Retinal pigment epithelial cell (primary cell): ENCODE data around the gene CTDSPL.

Source experiments
- DNase-seq: peaks from one replicate; pipeline ENCODE4 v3.0.0-alpha.2; 2010; ENCODE audit warnings: low read depth
- H3K4me3 ChIP-seq: 2 replicates; pipeline ENCODE4 v1.5.1; 2011; ENCODE audit warnings: mild to moderate bottlenecking, low read length, control low read depth, moderate library complexity
- CTCF ChIP-seq: conservative IDR thresholded peaks from 2 replicates; pipeline ENCODE4 v1.5.1; 2011; ENCODE audit warnings: low read depth, low read length, control low read depth, inconsistent platforms

The CTDSPL gene

GRCh38 chr3:37990527-37990926 lies 128.8 kb downstream of the CTDSPL start, which contains the start of gene VILL:
Gene VILL, plus strand, starts transcription at chr3:37990786. Its CDS starts 2,887 bp downstream, at chr3:37993673.
- H3K4me3 ChIP-seq = no peak within 1 kb of the TSS
- peak; percentile 1 for TF ChIP-seq CTCF
- no peak for DNase-seq

GRCh38 chr3:37991109-37991508 lies 129.4 kb downstream of the CTDSPL start:
- DNase-seq = no peak
- no peak for TF ChIP-seq CTCF
- H3K4me3 ChIP-seq = no peak overlapping the region

DNA sequence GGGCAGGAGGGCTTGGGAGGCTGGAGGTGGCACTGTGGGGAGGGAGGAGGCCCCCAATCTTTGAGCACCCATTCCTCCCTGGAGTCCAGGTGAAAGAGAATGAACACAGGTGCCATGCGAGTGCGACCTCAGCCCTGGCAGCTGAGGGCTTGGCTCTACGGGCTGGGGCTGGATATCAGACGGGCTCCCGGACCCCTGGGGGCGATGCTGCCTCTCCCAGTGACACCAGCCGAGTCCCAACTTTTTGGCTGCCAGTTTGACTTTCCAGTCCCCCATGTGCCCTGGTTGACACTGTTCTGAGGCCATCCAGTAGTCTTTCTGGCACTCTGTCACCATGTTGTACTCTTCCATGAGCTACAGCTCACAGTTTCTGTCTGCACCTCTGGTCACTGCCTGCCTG lies 130.1 kb downstream of the CTDSPL start:
- no peak for DNase-seq
- no peak overlapping the region for H3K4me3 ChIP-seq
- no peak for TF ChIP-seq CTCF

GRCh38 chr3:37992271-37993066 lies 130.8 kb downstream of the CTDSPL start:
- TF ChIP-seq CTCF = no peak
- DNase-seq = no peak
- H3K4me3 ChIP-seq = no peak overlapping the region

- no peak for TF ChIP-seq CTCF
- no peak for DNase-seq
- H3K4me3 ChIP-seq = no peak overlapping the region
Measured at GRCh38 chr3:37993067-37993455, 131.4 kb downstream of the CTDSPL start.

DNA sequence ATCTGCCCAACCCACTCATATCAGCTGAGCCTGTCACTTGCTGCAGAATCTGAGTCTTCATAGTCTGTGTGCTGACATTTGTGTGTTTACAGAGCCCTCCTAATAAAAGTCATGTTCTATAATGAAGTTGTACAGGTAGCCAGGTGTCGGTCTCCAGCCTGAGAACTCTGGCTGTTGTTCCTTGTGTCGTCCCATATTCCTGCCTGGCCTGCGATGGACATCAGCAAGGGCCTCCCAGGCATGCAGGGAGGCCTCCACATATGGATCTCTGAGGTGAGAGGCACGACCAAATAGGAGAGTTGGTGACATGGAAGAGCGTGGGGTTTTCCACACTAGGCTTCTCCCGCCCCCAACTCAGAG lies 131.8 kb downstream of the CTDSPL start:
- no peak for TF ChIP-seq CTCF
- DNase-seq = no peak
- peak overlapping the region; percentile 64 for H3K4me3 ChIP-seq
